HG03457 (cell line): ENCODE measurements around the gene NRSN2.

Source experiments
- ATAC-seq: cut with Tn5 transposase; IDR thresholded peaks from one replicate; pipeline ENCODE4 v1.9.1; 2021; ENCODE audit warnings: moderate number of reproducible peaks; ENCODE audit not compliant: unreplicated experiment

The NRSN2 gene

GRCh38 chr20:396619-397431 lies 49.9 kb downstream of the NRSN2 start:
- no peak for ATAC-seq

GRCh38 chr20:397432-398237 lies 50.7 kb downstream of the NRSN2 start:
- no peak for ATAC-seq

- ATAC-seq, result no peak
These were observed 52.3 kb downstream of the NRSN2 start for GRCh38 chr20:399182-399707.

GRCh38 chr20:400128-400453 lies 53.2 kb downstream of the NRSN2 start:
- ATAC-seq, result no peak

- ATAC-seq, result no peak
These were observed 53.8 kb downstream of the NRSN2 start for GRCh38 chr20:400454-401275.

GRCh38 chr20:401682-402495 lies 55.0 kb downstream of the NRSN2 start:
- ATAC-seq, result no peak

- ATAC-seq, result no peak
These were observed 55.6 kb downstream of the NRSN2 start for GRCh38 chr20:402496-402885.

- ATAC-seq, result no peak
These were observed 56.1 kb downstream of the NRSN2 start for GRCh38 chr20:402898-403581.

- ATAC-seq, result no peak
These were observed 56.7 kb downstream of the NRSN2 start for GRCh38 chr20:403582-403957.

GRCh38 chr20:404088-404487 lies 57.2 kb downstream of the NRSN2 start:
- ATAC-seq, result no peak
